Heart left ventricle (tissue), 16 donors: ENCODE results near the gene TACC2. TPM values are rescaled to one million over a fixed set of nuclear protein-coding genes. Genes with fewer than 3 reads are reported as not detected.

Experiments
- ATAC-seq, 4 donors: fragments of 200-7000 bp; cut with Tn5 transposase; one replicate each; pipeline ENCODE4 v1.9.1; 2020 to 2022; ENCODE audit warnings: moderate library complexity in 4 of 4, mild to moderate bottlenecking in 3 of 4, moderate number of reproducible peaks in 1 of 4
- DNase-seq, 5 donors: peaks; one replicate each; pipeline ENCODE4 v3.0.0-alpha.2; 2020
- H3K27ac ChIP-seq, 12 donors: fragments of 200-600 bp; sonication (generic) in 4 of 12; one replicate each; pipeline versions ENCODE4 v1.5.0 to v1.8.0; 2016 to 2022; ENCODE audit warnings: mild to moderate bottlenecking in 2 of 12
- H3K27me3 ChIP-seq, 9 donors: fragments of 200-600 bp; sonication (generic) in 2 of 9; one replicate each; pipeline versions ENCODE4 v1.5.1 to v1.8.0; 2016 to 2022; ENCODE audit warnings: mild to moderate bottlenecking in 3 of 9
- H3K36me3 ChIP-seq, 9 donors: fragments of 200-600 bp; sonication (generic) in 2 of 9; one replicate each; pipeline versions ENCODE4 v1.5.0 to v1.8.0; 2018 to 2022; ENCODE audit warnings: mild to moderate bottlenecking in 2 of 9
- H3K4me1 ChIP-seq, 12 donors: fragments of 200-600 bp; sonication (generic) in 4 of 12; one replicate each; pipeline versions ENCODE4 v1.5.0 to v1.8.0; 2016 to 2022; ENCODE audit warnings: mild to moderate bottlenecking in 3 of 12
- H3K4me3 ChIP-seq, 12 donors: fragments of 200-600 bp; sonication (generic) in 4 of 12; one replicate each; pipeline versions ENCODE4 v1.5.0 to v1.8.0; 2017 to 2022; ENCODE audit warnings: mild to moderate bottlenecking in 9 of 12, moderate library complexity in 4 of 12
- H3K9me3 ChIP-seq, 12 donors: fragments of 200-600 bp; sonication (generic) in 4 of 12; one replicate each; pipeline versions ENCODE4 v1.5.0 to v1.8.0; 2016 to 2022; ENCODE audit warnings: mild to moderate bottlenecking in 1 of 12
- POLR2A ChIP-seq, 2 donors: fragments of 450-650 bp; IDR thresholded peaks; one replicate each; pipeline ENCODE4 v1.6.1; 2017; ENCODE audit warnings: antibody characterized with exemption in 2 of 2, mild to moderate bottlenecking in 2 of 2, moderate library complexity in 2 of 2
- WGBS, 4 donors: extraction: QIAGEN DNeasy Blood & Tissue Kit in 2 of 4; methylation state at CpG; one replicate each; pipeline versions ENCODE4 v1.1.5 to v1.1.7; 2013 to 2018; 5-methylcytosine and 5-hydroxymethylcytosine counted together
- intact Hi-C, 10 donors: fragments of 100-400 bp; cut with DNase I; formaldehyde crosslinking; loops; one replicate each; pipeline versions ENCODE4 v1.11.1 to v1.14.2; 2022
- polyA plus RNA-seq, 2 donors: library from polyadenylated mRNA; stranded (reverse); fragments of 200-250 nt; gene quantifications; one replicate each; pipeline ENCODE4 v1.2.3, GENCODE V29; 2013
- total RNA-seq, 9 donors: library from RNA; depleted of rRNA in 2 of 9; stranded (reverse); fragments of >200 nt in 2 of 9; fragmentation: NEBNext Ultra II Directional in 3 of 9; extraction: Animal tissue kit (Norgen Biotek cat#: 25700) in 3 of 9; gene quantifications; one replicate each; pipeline versions ENCODE4 v1.1.0 to v1.2.4, GENCODE V29; 2016 to 2023
- TF ChIP-seq, protein P1 (sequence below), 12 donors: fragments of 200-600 bp; sonication (generic) in 4 of 12; IDR thresholded peaks; one replicate each; pipeline versions ENCODE4 v1.5.0 to v1.8.0; 2018 to 2022; ENCODE audit warnings: antibody characterized with exemption in 12 of 12, mild to moderate bottlenecking in 5 of 12
- donor health status: ischemic (EF 13 %, LVEDD 7.1; RV severe dilation, severe dysfunction).
- donor health status: healthy with polysubstance abuse.
- donor health status: DM: no; HTN: yes; CAD: no.
- donor health status: DM: no; HTN: no; CAD: no.
- donor health status: ischemic (EF 25% LVEDD 6.9; RV normal size, moderate dysfunction).
- donor health status: ischemic (EF 25% LVEDD 5.7; RV mildly dilated, moderate dysfunction).
- donor health status: healthy.
- donor health status: DM: yes; HTN: yes; CAD: no.
- donor health status: ischemic (EF 35%, LVEDD 5.7; RV mildly dilated, moderate dysfunction).
- donor health status: nonischemic (EF 11% LVEDD 7.7; RV severe dilation, severe dysfunction).
- donor health status: DM: yes; HTN: yes; CAD: no.
- donor health status: PGD.
- donor health status: ischemic (EF 29% LVEDD 5.4; RV normal size, mild dysfunction).
- donor health status: nonischemic (EF 23%, LVEDD 6.1; RV moderate dilation, normal function).

The TACC2 gene
- total and polyA plus RNA-seq, 11 donors, result 96.7 to 456 (median 294) TPM

DNA sequence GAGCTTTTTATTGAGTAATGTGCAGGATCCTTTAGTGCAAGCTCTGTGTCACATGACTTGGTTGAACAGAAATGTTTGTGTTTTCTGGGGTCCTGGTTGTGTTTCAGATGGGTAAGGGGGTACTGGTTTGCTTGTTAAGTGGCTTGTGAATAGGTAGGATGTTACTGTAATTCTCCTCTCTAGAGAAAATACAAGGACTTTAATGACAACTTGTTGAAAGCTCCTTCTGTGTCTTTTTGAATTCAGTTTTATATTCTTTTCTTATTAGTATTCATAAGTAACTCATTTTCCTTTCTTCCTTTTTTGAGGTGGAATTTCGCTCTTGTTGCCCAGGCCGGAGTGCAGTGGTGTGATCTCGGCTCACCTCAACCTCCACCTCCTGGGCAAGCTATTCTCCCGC lies 196.7 kb downstream of the TACC2 start:
- Histone ChIP-seq H3K4me1 (peaks cover 8 to 78% (median 44%) of the 10 kb centered on the region in 12 donors), H3K9me3 (no peaks in the 10 kb centered on the region), H3K27me3 (no peaks in the 10 kb centered on the region), H3K27ac (no peak overlapping the region), H3K36me3 (peaks cover 0 to 8% (median 0%) of the 10 kb centered on the region in 9 donors), H3K4me3 (no peak overlapping the region)
- ATAC-seq, result no peak
- 94 to 97% (median 97%) methylated on average over 4 of the region's 4 CpGs for WGBS, 4 donors
- no peak for TF ChIP-seq POLR2A (IDR thresholded peaks at IDR 0.05)
- TF ChIP-seq, protein P1, sequence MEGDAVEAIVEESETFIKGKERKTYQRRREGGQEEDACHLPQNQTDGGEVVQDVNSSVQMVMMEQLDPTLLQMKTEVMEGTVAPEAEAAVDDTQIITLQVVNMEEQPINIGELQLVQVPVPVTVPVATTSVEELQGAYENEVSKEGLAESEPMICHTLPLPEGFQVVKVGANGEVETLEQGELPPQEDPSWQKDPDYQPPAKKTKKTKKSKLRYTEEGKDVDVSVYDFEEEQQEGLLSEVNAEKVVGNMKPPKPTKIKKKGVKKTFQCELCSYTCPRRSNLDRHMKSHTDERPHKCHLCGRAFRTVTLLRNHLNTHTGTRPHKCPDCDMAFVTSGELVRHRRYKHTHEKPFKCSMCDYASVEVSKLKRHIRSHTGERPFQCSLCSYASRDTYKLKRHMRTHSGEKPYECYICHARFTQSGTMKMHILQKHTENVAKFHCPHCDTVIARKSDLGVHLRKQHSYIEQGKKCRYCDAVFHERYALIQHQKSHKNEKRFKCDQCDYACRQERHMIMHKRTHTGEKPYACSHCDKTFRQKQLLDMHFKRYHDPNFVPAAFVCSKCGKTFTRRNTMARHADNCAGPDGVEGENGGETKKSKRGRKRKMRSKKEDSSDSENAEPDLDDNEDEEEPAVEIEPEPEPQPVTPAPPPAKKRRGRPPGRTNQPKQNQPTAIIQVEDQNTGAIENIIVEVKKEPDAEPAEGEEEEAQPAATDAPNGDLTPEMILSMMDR (IDR thresholded peaks at IDR 0.05), result no peak
- no peak for DNase-seq
- intact Hi-C loops, result no loop called here

DNA sequence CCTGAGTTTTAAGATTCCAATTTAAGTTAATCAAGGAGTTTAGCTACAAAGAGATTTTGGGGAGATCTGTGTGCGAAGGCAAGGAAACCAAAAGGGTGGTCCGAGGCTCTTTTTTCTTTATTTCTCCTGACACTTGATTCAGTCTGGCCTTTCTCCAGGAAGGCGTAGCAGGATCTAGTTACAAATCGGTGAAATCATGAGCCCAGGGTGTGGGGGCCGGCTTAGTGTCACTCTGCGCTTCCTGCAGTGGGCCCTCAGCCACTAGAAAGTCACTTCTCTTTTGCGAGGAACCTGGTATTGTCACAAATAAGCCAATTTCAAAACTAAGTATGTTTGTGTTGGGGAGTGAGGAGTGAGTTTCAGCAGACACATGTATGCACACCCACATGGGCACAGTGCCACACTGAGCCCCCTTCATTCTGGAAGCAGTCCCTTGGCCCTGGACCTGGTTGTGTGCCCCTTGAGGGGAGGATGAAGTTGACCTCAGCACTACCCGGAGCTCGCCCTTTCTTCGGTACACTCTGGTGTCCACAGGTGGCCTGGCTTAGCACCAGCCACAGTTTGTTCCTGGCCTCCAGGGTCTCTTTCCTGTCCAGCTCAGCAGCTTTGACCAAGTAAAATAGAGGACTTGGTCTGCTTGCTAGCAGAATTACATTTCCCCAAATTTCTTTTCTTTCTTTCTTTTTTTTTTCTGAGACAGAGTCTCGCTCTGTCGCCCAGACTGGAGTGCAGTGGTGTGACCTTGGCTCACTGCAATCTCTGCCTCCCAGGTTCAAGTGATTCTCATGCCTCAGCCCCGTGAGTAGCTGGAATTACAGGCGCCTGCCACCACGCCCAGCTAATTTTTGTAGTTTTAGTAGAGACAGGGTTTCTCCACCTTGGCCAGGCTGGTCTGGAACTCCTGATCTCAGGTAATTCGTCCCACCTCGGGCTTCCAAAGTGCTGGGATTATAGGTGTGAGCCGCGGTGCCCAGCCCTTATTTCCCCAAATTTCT lies 198.2 kb downstream of the TACC2 start:
- Histone ChIP-seq H3K36me3 (peaks cover 0 to 8% (median 0%) of the 10 kb centered on the region in 9 donors), H3K27ac (peak overlapping the region; percentile 1 to 71 (median 44)), H3K9me3 (no peaks in the 10 kb centered on the region), H3K4me1 (peaks cover 5 to 77% (median 39%) of the 10 kb centered on the region in 12 donors), H3K4me3 (no peak overlapping the region), H3K27me3 (no peaks in the 10 kb centered on the region)
- peak; percentile 29 to 47 (median 36) for ATAC-seq
- no peak for DNase-seq
- intact Hi-C loops, result no loop called here
- WGBS, 4 donors, result 52 to 67% (median 60%) methylated on average over 19 of the region's 19 CpGs
- TF ChIP-seq, protein P1 (IDR thresholded peaks at IDR 0.05), result no peak
- TF ChIP-seq POLR2A (IDR thresholded peaks at IDR 0.05), result no peak

DNA sequence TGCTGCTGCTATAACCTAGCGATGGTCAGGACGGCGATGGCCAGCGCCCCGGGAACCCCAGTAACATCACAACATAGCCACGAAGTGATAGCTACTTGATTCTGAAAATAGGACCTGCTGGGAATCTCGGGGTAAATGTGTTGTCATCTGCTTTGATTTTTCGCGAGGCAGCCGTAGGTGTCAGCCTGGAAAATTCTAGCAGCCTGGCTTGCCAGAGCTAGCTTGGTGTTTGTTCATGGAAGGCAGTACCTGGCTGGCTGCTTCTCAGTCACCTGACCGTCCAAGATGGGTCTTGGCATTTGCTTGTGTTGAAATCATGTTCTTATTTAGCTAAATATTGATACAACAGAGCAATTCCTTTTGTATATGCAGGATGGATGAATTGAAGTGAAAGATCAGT lies 199.7 kb downstream of the TACC2 start:
- intact Hi-C loops, result no loop called here
- DNase-seq (no peak), ATAC-seq (peak in 2 of 4 donors; percentile 10 to 33)
- Histone ChIP-seq H3K27me3 (no peaks in the 10 kb centered on the region), H3K4me1 (peaks cover 1 to 76% (median 32%) of the 10 kb centered on the region in 12 donors), H3K4me3 (no peak overlapping the region), H3K36me3 (peaks cover 0 to 12% (median 0%) of the 10 kb centered on the region in 9 donors), H3K9me3 (no peaks in the 10 kb centered on the region), H3K27ac (peak overlapping the region in 6 of 12 donors; percentile 1 to 71 (median 20))
- 53 to 69% (median 58%) methylated on average over 11 of the region's 11 CpGs for WGBS, 4 donors
- no peak for TF ChIP-seq POLR2A (IDR thresholded peaks at IDR 0.05)
- TF ChIP-seq, protein P1 (IDR thresholded peaks at IDR 0.05), result no peak

DNA sequence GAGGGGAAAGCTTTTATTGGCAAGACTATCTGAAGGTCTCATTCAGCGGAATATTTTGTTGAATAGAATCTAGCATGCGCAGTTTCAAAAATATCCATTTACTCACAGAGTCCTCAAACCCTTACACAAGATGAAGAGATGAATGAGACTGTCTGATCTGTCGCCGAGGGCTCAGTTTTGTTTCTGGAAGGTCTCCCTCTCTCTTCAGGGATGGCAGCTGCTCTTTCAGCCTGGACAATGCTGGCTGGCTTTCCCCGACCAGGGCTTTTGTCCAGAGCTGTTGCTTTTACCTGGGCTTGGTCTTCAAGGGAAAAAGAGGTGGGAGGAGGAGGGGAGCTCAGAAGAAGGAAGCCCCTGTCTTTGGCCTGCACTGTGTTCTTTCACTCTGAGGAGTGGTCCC lies 200.2 kb downstream of the TACC2 start:
- H3K36me3 ChIP-seq, result peaks cover 0 to 12% (median 0%) of the 10 kb centered on the region in 9 donors
- ATAC-seq (no peak), DNase-seq (no peak)
- intact Hi-C loops, result no loop called here
- no peaks in the 10 kb centered on the region for H3K9me3 ChIP-seq
- peaks cover 0 to 76% (median 31%) of the 10 kb centered on the region in 12 donors for H3K4me1 ChIP-seq
- no peaks in the 10 kb centered on the region for H3K27me3 ChIP-seq
- peak overlapping the region in 5 of 12 donors; percentile 1 to 71 (median 27) for H3K27ac ChIP-seq
- H3K4me3 ChIP-seq, result no peak overlapping the region
- WGBS, 4 donors, result 68 to 77% (median 72%) methylated on average over 5 of the region's 5 CpGs
- no peak for TF ChIP-seq POLR2A (IDR thresholded peaks at IDR 0.05)
- TF ChIP-seq, protein P1 (IDR thresholded peaks at IDR 0.05), result no peak
